Fibroblast of lung (primary cell): ENCODE measurements around the gene TRIM41. TPM values are rescaled to one million over a fixed set of nuclear protein-coding genes. Genes with fewer than 3 reads are reported as not detected.

Experiments used
- DNase-seq, 2 donors: peaks; one replicate each; pipeline versions ENCODE4 v3.0.0 to v3.0.0-alpha.2; 2010; ENCODE audit warnings: low read depth in 2 of 2
- H2AFZ ChIP-seq: 2 replicates; pipeline ENCODE4 v1.5.1; 2012; ENCODE audit warnings: low read length, control low read depth, inconsistent platforms
- H3K27ac ChIP-seq: 2 replicates; pipeline ENCODE4 v1.5.1; 2011; ENCODE audit warnings: low read length, control low read depth; ENCODE audit not compliant: insufficient read depth
- H3K27me3 ChIP-seq: 2 replicates; pipeline ENCODE4 v1.5.1; 2011; ENCODE audit warnings: mild to moderate bottlenecking, low read length; ENCODE audit not compliant: control insufficient read depth, insufficient read depth
- H3K36me3 ChIP-seq: 2 replicates; pipeline ENCODE4 v1.5.1; 2011; ENCODE audit warnings: low read length; ENCODE audit not compliant: control insufficient read depth, insufficient read depth
- H3K4me1 ChIP-seq: 2 replicates; pipeline ENCODE4 v1.5.1; 2011; ENCODE audit warnings: low read length; ENCODE audit not compliant: control insufficient read depth, insufficient read depth; ENCODE audit errors: extremely low read depth
- H3K4me2 ChIP-seq: 2 replicates; pipeline ENCODE4 v1.5.1; 2011; ENCODE audit warnings: low read length, control low read depth; ENCODE audit not compliant: insufficient read depth; ENCODE audit errors: extremely low read depth
- H3K4me3 ChIP-seq, 4 experiments: fragments of 200-600 bp in 1 of 4; sonication (generic) in 1 of 4; replicated peaks in 1 of 4; 2 replicates each; pipeline ENCODE4 v1.5.1; 2011 to 2016; ENCODE audit warnings: low read length in 4 of 4, low read depth in 3 of 4, mild to moderate bottlenecking in 3 of 4, control low read depth in 2 of 4, inconsistent platforms in 1 of 4, mixed read lengths in 1 of 4; ENCODE audit not compliant: insufficient read depth in 1 of 4; ENCODE audit errors: control extremely low read depth in 1 of 4
- H3K79me2 ChIP-seq: 2 replicates; pipeline ENCODE4 v1.5.1; 2012; ENCODE audit warnings: mild to moderate bottlenecking, low read length, inconsistent platforms; ENCODE audit not compliant: control insufficient read depth, insufficient read depth
- H3K9ac ChIP-seq: 2 replicates; pipeline ENCODE4 v1.5.1; 2011; ENCODE audit warnings: mild to moderate bottlenecking, low read length, control low read depth; ENCODE audit not compliant: insufficient read depth
- H3K9me3 ChIP-seq: 2 replicates; pipeline ENCODE4 v1.5.1; 2012; ENCODE audit warnings: low read depth, low read length; ENCODE audit not compliant: control insufficient read depth, insufficient read depth
- H4K20me1 ChIP-seq: 2 replicates; pipeline ENCODE4 v1.5.1; 2011; ENCODE audit warnings: low read length; ENCODE audit not compliant: control insufficient read depth, insufficient read depth; ENCODE audit errors: extremely low read depth
- EZH2 ChIP-seq: IDR thresholded peaks from 2 replicates; pipeline ENCODE4 v1.5.1; 2012; ENCODE audit warnings: low read length, control low read depth, mild to moderate bottlenecking; ENCODE audit errors: missing control alignments
- polyA plus RNA-seq, 2 donors: library from polyadenylated mRNA; depleted of rRNA in 1 of 2; stranded (reverse) in 1 of 2; unstranded in 1 of 2; fragments of >200 nt; gene quantifications; 2 replicates each; pipeline ENCODE4 v1.2.1, GENCODE V29; 2011 to 2012; ENCODE audit warnings: missing spikeins in 1 of 2
- total RNA-seq: library from RNA; depleted of rRNA; stranded (reverse); fragments of >200 nt; gene quantifications from 2 replicates; pipeline ENCODE4 v1.2.1, GENCODE V29; 2014
- TF ChIP-seq, protein P1 (sequence below), 2 donors: IDR thresholded peaks in 1 of 2; conservative IDR thresholded peaks in 1 of 2; 1 replicate in 1 of 2; 2 replicates in 1 of 2; pipeline ENCODE4 v1.5.1; 2011 to 2012; ENCODE audit warnings: low read length in 2 of 2, control low read depth in 1 of 2, inconsistent platforms in 1 of 2, low read depth in 1 of 2, mild to moderate bottlenecking in 1 of 2

TRIM41 gene
- total and polyA plus RNA-seq, 2 donors (not counting 1 experiment from before 2014, with no cell fraction given) = 8.3 to 17.0 TPM

DNA sequence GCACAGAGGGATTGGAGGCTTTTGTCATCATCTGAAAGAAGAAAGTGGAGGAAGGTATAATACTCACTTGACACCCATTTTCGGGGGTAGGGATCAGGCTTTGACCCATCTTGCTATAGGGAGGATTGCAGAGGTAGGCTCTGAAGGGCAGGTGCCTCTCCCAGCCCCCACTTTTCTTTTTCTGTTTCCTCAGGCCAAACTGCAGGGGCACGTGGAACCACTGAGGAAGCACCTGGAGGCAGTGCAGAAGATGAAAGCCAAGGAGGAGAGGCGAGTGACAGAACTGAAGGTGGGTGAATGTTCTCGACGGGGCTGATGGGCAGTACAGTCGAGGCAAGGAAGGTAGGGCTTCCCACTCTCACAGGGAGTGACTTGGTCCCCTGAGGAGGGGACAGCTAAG lies 7.5 kb downstream of the TRIM41 start:
- peaks cover 3% of the 10 kb centered on the region for H3K79me2 ChIP-seq
- no peak overlapping the region for H3K9ac ChIP-seq
- no peak overlapping the region for H3K4me3 ChIP-seq
- no peaks in the 10 kb centered on the region for H3K9me3 ChIP-seq
- no peak overlapping the region for H2AFZ ChIP-seq
- H3K4me1 ChIP-seq = no peaks in the 10 kb centered on the region
- H3K4me2 ChIP-seq = no peak overlapping the region
- H3K36me3 ChIP-seq = peaks cover 10% of the 10 kb centered on the region
- no peak overlapping the region for H3K27ac ChIP-seq
- TF ChIP-seq EZH2 = no peak
- TF ChIP-seq, protein P1, sequence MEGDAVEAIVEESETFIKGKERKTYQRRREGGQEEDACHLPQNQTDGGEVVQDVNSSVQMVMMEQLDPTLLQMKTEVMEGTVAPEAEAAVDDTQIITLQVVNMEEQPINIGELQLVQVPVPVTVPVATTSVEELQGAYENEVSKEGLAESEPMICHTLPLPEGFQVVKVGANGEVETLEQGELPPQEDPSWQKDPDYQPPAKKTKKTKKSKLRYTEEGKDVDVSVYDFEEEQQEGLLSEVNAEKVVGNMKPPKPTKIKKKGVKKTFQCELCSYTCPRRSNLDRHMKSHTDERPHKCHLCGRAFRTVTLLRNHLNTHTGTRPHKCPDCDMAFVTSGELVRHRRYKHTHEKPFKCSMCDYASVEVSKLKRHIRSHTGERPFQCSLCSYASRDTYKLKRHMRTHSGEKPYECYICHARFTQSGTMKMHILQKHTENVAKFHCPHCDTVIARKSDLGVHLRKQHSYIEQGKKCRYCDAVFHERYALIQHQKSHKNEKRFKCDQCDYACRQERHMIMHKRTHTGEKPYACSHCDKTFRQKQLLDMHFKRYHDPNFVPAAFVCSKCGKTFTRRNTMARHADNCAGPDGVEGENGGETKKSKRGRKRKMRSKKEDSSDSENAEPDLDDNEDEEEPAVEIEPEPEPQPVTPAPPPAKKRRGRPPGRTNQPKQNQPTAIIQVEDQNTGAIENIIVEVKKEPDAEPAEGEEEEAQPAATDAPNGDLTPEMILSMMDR (conservative IDR thresholded peaks at IDR 0.05 in 1 of 2, IDR thresholded peaks at IDR 0.05 in 1 of 2; ENCODE audit: low read depth in 1 of 2, low read length in 2 of 2) = no peak
- no peaks in the 10 kb centered on the region for H3K27me3 ChIP-seq
- H4K20me1 ChIP-seq = no peaks in the 10 kb centered on the region
- DNase-seq = no peak

DNA sequence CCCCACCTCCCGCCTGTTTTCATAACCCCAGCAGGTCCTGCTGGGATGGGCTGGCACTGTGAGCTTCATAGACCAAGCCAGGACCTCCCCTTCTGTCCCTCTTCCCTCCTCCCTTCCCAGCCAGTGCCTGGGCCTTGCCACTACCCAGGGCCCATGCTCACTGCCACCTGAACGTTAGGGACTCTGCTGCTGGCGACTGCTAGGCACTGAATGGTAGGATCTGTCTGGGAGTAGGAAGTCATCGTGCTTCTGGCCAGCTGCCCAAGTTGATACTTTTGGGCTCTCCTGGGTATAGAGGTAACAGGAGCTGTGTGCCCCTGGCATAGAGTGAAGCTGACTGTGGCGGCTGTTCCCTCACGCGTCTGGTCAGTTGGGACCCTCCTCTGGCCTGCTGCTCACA lies 8.4 kb downstream of the TRIM41 start:
- no peak overlapping the region for H2AFZ ChIP-seq
- H3K4me1 ChIP-seq = no peaks in the 10 kb centered on the region
- H3K4me2 ChIP-seq = no peak overlapping the region
- H3K9ac ChIP-seq = no peak overlapping the region
- no peak overlapping the region for H3K4me3 ChIP-seq
- no peak overlapping the region for H3K27ac ChIP-seq
- TF ChIP-seq, protein P1 (conservative IDR thresholded peaks at IDR 0.05 in 1 of 2, IDR thresholded peaks at IDR 0.05 in 1 of 2; ENCODE audit: low read depth in 1 of 2, low read length in 2 of 2) = no peak
- TF ChIP-seq EZH2 = no peak
- DNase-seq = no peak
- H3K36me3 ChIP-seq = peaks cover 16% of the 10 kb centered on the region
- no peaks in the 10 kb centered on the region for H3K79me2 ChIP-seq
- H4K20me1 ChIP-seq = no peaks in the 10 kb centered on the region
- H3K9me3 ChIP-seq = no peaks in the 10 kb centered on the region
- no peaks in the 10 kb centered on the region for H3K27me3 ChIP-seq

DNA sequence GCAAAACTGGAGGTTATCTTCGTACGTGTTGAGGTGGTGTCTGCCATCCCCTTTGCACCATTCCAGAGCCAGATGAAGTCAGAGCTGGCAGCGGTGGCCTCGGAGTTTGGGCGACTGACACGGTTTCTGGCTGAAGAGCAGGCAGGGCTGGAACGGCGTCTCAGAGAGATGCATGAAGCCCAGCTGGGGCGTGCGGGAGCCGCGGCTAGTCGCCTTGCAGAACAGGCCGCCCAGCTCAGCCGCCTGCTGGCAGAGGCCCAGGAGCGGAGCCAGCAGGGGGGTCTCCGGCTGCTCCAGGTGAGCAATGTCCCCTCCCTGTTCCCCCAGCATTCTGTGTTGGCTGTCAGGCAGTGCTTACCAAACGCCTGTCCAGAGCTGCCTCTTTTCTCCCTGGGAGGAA lies 9.5 kb downstream of the TRIM41 start:
- DNase-seq = no peak

More for the DNA sequence above, 9.5 kb downstream of the TRIM41 start:
- no peak for TF ChIP-seq EZH2
- TF ChIP-seq, protein P1 (conservative IDR thresholded peaks at IDR 0.05 in 1 of 2, IDR thresholded peaks at IDR 0.05 in 1 of 2; ENCODE audit: low read depth in 1 of 2, low read length in 2 of 2) = no peak
- no peaks in the 10 kb centered on the region for H4K20me1 ChIP-seq
- no peak overlapping the region for H3K4me2 ChIP-seq
- no peak overlapping the region for H3K4me3 ChIP-seq
- H3K9me3 ChIP-seq = no peaks in the 10 kb centered on the region
- H3K36me3 ChIP-seq = peaks cover 22% of the 10 kb centered on the region
- H3K27me3 ChIP-seq = no peaks in the 10 kb centered on the region
- no peak overlapping the region for H2AFZ ChIP-seq
- no peak overlapping the region for H3K9ac ChIP-seq
- peaks cover 2% of the 10 kb centered on the region for H3K79me2 ChIP-seq
- no peaks in the 10 kb centered on the region for H3K4me1 ChIP-seq
- H3K27ac ChIP-seq = no peak overlapping the region
